HG03520 (cell line): ENCODE measurements around the gene IFNL4.
"Not testable (repeated sequence)": the region's sequence is repeated elsewhere in the genome, so short reads cannot be mapped to it uniquely, and the experiment has no call there.

Source experiments
- ATAC-seq: cut with Tn5 transposase; IDR thresholded peaks from one replicate; pipeline ENCODE4 v1.9.1; 2021; ENCODE audit warnings: mild to moderate bottlenecking, moderate library complexity; ENCODE audit not compliant: unreplicated experiment

IFNL4 gene

DNA sequence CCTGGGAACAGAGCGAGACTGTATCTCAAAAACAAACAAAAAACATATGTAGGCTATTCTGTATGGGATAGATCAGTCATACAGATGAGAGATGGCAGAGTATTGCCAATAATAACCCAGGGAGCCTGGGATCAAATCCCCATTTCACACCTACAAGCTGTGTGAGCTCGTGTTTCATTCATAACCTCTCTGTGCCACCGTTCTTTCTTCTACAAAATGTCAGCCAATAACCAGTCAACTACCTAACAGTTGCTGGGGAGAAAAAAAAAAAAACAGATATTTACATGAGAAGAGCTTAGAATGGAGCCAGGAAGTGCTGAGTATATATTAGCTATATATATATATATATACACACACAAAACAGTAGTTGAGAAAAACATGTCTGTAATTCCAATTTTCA lies 13.0 kb upstream of the IFNL4 start:
- no peak for ATAC-seq

DNA sequence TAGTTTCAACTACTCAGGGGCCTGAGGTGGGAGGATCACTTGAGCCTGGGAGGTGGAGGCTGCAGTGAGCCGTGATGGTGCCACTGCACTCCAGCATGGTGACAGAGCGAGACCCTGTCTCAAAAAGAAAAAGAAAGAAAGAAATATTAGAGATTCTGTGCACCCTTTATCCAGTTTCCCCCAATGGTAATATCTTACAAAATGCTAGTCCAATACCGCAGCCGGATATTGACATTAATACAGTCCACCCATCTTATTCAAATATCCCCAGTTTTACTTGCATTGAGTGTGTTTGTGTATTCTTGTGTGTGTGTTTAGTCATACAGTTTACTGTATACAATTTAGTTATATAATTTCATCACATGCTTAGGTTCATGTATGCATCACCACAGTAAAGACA lies 8.6 kb upstream of the IFNL4 start:
- no peak for ATAC-seq

DNA sequence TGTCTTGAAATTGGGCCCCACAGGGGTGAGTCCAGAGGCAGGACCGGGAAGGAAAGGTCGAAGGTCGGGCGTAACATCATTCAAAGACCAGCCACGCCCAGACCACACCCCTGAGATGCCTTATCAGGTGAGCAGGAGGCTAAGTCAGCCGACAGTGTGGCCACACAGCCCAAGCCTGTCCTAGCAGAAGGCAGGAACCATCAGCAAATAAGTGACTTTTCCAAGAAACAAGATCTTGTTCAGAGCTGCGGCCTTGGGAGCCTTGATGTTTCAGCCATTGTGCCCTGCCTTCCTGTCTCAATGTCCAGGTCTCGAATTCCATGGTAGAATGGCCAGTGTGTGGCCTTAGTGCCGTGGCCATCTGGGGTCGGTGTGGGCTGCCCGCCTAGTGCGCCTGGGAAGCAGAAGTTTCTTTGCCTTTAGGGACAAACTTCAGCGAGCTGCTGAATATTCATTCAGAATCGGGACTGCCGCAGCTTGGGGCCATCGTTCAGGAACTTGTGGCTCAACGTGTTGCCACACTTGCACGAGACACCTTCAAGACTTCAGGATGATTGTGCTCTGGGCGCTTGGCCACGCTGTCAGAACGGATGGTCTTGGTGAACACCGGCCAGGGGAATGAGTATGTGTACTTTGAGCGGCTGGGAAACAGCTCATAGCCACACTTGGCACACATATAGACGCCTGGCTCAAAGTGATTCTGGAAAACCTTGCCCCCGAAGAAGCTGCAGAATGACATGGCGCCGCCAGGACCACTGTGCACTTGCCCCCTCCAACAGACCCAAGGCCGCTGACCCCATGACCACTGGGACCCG lies 6.1 kb upstream of the IFNL4 start:
- ATAC-seq = no peak

DNA sequence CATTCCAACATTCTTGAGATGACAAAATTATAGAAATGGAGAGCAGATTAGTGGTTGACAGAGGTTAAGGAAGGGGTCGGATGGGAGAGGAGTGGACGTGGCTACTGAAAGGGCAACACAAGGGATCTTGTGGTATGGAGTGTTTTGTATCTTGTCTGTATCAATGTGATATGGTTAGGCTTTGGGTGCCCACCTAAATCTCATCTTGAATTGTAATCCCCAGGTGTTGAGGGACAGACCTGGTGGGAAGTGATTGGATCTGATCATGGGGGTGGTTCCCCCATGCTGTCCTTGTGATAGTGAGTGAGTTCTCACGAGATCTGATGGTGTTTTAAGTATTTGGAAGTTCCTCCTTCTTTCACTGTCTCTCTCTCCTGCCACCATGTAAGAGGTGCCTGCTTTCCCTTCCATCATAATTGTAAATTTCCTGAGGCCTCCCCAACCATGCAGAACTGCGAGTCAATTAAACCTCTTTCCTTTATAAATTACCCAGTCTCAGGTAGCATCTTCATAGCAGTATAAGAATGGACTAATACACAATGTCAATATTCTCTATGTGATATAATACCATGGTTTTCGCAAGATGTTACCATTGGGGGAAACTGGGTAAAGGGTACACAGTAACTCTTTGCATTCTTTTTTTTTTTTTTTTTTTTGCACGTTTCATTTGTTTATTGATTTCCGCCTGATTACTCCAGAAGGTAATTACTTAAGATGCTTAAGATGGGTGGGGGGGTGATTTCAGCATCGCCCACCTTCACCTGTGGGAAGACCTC lies 4.9 kb upstream of the IFNL4 start:
- no peak for ATAC-seq

DNA sequence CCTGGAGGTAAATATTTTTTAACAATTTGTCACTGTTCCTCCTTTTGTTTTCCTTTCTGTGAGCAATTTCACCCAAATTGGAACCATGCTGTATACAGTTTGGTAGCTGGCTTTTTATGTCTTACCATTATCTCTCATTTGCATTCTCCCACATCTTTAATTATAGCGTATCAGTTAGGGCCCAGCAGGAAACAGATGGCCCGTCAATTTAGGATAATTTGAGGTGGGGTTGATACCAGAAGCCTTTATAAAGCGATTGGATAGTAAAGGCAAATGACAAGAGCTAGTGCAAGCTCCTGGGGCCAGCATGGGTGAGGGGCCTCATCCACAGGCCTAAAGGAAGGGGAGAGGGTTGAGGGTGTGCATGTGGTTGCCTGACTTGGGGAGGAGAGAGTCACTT lies 3.8 kb upstream of the IFNL4 start:
- ATAC-seq = no peak

DNA sequence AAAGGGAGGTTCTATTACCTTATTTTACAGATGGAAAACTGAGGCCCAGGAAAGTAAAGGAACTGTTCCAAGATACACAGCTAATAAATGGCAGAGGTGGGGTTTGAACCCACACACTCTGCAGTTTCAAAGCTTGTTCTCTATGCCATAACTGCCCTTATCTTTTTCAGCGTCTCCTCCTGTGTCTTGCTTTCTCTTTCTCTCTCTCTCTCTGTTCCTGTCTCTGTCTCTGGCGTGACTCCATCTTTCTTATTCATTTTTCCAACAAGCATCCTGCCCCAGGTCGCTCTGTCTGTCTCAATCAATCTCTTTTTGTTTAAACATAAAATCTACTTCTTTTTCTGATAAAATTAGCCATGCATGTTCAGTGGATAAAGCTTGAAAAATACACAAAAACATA lies 3.2 kb upstream of the IFNL4 start:
- ATAC-seq = no peak

DNA sequence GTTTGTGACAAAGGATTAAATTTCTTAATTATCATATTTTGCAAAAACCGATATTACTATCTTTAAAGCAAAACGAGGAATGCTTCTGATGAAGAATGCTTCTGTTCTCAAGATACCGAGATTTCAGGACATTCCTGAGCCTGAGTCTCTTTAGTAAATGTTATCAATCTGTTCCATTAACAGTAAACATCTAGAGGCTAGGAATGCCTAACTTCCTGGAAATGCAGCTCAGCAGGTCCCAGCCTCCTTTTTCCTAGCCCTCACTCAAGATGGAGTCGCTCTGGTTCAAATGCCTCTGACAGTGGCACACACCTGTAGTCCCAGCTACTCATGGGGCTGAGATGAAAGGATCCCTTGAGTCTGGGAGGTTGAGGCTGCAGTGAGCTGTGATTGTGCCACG lies 2.4 kb upstream of the IFNL4 start:
- ATAC-seq = no peak

DNA sequence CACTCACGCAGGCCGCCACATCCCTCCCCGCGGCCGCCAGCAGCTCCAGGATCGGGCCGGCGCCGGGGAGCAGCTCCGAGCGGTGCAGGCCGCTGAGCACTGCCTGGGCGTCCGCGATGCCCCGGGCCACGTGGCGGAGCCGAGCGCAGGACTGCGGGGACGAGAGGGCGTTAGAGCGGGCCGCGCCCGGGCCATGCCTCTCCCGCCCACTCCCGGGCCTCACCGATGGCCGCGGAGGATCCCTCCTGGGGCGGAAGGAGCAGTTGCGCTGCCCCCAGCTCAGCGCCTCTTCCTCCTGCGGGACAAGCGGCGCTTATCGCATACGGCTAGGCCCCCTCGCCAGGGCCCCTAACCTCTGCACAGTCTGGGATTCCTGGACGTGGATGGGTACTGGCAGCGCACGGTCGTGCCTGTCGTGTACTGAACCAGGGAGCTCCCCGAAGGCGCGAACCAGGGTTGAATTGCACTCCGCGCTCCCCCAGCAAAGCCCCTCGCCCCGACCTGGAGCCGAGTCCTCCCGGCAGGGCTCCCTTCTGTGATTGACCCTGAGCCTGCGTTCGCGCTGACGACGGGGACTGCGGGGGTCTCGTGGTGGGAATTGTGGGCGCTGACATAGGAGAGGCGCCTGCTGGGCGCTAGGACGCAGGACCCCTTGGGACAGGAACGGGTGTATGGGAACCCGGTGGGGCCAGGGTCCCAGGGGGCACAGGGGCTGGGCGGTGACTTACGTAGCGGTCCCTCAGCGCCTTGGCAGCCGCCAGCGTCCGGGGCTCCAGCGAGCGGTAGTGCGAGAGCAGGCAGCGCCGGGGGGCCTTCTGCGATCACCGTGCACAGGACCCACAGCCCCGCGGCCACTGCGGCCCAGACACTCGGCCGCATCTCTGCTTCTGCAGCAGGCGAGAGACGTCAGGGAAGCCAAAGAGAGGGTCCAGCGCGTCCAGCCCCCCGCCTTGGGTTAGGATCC lies 673 bp downstream of the IFNL4 start:
- no peak for ATAC-seq

DNA sequence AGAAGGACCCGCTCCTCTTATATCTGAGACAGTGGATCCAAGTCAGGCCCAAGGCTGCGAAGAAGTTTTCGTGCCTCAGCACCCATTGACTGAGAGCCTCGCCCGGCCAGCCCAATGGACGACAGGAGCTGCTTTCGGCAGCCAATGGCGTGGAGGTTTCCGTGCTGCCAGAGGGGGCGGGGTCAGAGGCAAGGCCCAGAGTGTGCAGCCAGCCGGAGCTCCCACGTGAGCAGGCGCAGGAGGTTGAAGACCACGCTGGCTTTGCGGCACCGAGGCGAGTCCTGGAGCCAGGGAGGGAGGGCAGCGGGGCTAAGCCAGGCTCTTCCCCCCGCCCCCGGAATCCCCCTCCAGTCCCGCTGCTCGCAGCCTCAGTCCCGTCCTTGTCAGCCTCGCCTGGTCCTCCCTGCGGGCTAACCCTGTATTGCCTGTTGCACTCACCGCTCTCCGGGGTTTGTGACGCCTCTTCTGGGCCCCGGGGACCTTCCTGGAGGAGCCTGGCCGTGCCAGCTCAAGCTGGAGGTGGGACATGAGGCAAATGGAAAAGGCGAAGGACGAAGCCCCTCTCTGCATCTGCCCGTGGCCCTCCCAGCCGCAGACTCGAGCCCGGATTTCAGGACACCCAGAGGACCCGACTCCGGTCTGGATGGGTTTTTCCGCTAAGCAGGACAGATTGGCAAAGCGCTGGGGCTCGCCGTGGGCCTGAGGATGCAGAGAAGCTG lies 1.5 kb downstream of the IFNL4 start:
- ATAC-seq = no peak

DNA sequence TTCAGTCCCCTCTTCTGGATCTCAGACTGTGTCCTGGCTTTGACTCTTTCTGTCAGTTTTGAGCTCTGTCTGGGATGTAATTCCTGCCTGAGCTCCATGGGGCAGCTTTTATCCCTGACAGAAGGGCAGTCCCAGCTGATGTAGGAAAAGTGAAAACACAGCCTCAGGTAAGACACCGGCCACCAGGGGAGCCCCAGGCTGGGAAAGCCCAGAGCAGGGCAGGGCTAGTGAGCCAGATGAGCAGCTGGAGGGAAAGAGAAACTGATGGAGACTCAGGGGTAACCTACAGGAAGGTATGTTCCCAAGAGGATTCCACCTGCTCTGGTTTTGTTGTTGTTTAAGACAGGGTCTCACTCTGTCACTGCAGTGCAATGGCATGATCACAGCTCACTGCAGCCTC lies 3.5 kb downstream of the IFNL4 start:
- not testable (repeated sequence) for ATAC-seq

DNA sequence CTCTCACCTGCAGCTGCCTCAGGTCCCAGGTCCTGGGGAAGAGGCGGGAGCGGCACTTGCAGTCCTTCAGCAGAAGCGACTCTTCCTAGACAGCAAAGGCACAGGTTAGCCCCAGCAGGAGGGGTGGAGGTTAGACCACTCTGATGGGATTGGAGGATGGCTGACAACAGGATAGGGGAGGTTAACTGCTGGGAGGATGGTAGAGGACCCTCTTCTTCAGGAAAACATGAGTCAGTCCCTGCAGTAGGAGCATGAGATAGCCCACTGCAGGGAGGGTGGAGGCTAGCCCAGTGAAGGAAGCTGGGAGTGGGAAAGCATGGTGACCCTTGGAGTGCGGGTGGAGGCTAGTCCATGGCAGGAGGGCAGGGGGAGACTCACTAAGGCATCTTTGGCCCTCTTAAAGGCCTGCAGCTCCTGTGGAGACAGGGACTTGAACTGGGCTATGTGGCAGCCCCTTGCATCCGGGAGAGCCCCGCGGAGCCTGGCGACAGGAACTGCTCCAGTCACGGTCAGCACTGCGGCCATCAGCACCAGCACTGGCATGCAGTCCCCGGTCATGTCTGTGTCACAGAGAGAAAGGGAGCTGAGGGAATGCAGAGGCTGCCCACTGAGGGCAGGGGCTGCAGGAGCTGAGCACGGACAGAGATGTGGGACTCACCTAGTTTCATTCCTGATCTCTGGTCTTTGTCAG lies 4.1 kb downstream of the IFNL4 start, which contains the start of gene IFNL3:
Gene IFNL3, minus strand, starts transcription at position 597 of the 691 bp plus-strand sequence. Its CDS starts 39 bp downstream, at position 558.
- ATAC-seq = not testable (repeated sequence)

DNA sequence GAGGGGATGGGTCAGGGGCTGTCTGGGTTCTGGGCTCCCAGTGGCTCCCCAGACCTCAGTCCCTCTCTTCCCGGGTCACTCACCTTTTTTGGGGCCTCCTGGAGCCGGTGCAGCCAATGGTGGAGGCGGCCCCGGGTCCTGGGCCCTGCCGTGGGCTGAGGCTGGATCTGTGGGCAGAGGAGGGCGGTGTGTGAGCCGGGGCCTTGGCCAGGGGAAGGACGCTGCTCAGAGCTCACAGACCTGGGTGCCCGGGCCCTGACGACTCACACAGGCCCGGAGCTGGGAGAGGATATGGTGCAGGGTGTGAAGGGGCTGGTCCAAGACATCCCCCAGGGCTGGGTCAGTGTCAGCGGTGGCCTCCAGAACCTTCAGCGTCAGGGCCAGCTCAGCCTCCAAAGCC lies 4.9 kb downstream of the IFNL4 start:
- ATAC-seq = not testable (repeated sequence)

DNA sequence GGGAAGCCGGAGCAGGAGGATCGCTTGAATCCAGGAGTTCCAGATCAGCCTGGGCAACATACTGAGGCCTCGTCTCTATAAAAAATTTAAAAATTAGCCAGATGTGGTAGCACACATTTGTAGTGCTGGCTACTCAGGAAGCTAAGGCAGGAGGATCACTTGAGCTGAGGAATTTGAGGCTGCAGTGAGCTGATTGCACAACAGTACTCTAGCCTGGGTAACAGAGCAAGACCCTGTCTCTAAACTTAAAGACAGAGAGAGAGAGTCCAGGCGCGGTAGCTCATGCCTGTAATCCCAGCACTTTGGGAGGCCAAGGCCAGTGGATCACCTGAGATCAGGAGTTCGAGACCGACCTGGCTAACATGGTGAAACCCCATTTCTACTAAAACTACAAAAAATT lies 8.2 kb downstream of the IFNL4 start:
- no peak for ATAC-seq

DNA sequence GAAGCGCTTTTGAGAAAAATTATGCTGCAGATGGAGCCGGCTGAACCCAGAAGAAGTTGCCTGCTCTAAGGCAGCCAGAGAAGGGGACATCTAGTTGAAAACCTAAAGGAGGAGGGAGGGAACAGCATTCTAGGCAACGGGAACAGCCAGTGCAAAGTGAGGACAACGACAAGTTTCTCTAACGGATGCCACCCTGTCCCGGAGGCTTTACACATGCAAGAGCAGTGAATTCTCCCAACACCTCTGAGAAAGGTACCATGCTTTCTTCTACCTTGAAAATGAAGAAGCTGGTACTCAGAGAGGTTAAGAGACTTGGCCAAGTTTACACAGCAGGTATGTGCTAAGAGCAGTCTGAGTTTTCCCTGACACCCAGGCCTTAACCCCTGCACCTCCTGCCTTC lies 9.7 kb downstream of the IFNL4 start:
- no peak for ATAC-seq

DNA sequence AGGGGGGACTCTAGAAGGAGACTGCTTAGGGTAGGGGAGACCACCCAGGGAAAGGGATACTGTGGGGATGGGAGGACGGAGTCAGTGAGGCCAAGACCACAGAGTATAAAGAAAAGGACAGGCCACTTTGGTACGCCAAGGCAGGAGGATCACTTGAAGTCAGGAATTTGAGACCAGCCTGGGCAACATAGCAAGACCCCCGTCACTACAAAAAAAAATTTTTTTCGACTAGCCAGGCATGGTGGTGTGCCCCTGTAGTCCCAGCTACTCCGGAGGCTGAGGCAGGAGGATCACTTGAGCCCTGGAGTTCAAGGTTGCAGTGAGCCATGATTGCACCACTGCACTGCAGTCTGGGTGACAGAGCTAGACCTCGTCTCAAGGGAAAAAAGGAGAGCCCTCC lies 10.4 kb downstream of the IFNL4 start:
- ATAC-seq = no peak

DNA sequence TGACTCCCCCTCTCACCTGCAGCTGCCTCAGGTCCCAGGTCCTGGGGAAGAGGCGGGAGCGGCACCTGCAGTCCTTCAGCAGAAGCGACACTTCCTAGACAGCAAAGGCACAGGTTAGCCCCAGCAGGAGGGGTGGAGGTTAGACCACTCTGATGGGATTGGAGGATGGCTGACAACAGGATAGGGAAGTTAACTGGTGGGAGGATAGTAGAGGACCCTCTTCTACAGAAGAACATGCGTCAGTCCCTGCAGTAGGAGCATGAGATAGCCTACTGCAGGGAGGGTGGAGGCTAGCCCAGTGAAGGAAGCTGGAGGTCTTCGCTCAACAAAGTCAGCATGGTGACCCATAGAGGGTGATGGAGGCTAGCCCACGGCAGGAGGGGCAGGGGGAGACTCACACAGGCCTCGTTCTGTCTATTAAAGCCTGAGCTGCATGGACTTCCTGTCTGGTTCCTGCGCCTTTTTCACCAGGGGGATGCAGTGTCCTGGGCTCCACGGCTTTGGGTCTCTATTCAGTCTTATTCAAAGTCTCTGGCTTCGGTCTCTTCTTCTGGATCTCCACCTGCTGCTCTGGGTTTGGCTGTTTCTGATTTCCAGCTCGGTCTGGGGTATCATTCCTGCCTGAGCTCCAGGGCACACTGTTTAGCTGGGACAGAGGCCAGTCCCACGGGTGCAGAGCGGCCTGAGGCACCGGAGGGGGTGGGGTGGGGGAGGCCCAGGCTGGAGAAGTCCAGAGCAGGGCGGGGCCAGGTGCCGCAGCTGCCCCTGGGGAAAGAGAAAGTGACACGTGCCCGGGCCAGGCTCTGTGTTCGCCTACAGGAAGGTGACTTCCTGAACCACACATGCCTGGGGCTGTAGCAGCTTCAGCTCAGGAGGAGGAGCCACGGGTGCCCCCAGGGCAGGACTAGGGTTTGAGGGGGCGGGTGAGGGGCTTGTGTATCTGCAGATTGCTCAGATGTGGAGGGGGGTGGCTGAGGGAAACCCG lies 11.2 kb downstream of the IFNL4 start:
- no peak for ATAC-seq

DNA sequence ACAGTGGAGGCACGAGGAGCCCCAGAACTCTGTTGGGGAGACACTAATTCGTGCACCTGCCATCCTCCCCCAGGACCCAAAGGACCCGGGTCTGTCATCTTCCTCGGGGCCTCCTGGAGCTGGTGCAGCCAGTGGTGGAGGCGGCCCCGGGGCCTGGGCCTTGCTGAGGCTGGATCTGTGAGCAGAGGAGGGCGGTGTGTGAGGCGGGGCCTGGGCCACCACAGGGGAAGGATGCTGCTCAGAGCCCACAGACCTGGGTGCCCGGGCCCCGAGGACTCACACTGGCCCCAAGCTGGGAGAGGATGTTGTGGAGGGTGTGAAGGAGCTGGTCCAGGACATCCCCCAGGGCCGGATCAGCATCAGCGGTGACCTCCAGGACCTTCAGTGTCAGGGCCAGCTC lies 12.1 kb downstream of the IFNL4 start:
- no peak for ATAC-seq

DNA sequence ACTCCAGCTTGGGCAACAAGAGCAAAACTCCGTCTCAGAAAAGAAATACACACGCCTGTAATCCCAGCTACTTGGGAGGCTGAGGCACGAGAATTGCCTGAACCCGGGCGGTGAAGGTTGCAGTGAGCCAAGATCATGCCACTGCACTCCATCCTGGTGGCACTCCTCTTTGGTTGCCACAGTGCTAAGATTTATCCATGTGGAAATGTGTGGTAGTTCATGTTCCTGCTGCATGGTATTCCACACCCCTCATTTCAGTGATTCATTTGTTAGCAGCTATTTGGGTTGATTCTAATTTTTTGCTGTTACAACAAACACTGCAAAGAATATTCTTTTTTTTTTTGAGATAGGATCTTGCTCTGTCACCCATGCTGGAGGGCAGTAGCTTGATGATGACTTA lies 15.9 kb downstream of the IFNL4 start:
- no peak for ATAC-seq
